COLO668 (cell line): ENCODE data around the gene PCDHA6.
"Not testable (repeated sequence)": the region's sequence is repeated elsewhere in the genome, so short reads cannot be mapped to it uniquely, and the experiment has no call there.

Experiments used
- DNase-seq: peaks from one replicate; lab custom pipeline; 2025; ENCODE audit not compliant: unreplicated experiment; lab: John Stamatoyannopoulos, UW

PCDHA6 gene

GRCh38 chr5:140808889-140809291, 18.9 kb upstream of the PCDHA6 start:
- DNase-seq, result no peak

- DNase-seq, result no peak
Observed at GRCh38 chr5:140821375-140822280, 6.1 kb upstream of the PCDHA6 start, which contains the start of gene PCDHA5. Gene PCDHA5 (plus strand): TSS chr5:140821613.

GRCh38 chr5:140822281-140822629, 5.5 kb upstream of the PCDHA6 start:
- no peak for DNase-seq

GRCh38 chr5:140822969-140823368, 4.8 kb upstream of the PCDHA6 start:
- DNase-seq, result not testable (repeated sequence)

- no peak for DNase-seq
Observed at GRCh38 chr5:140823475-140823874, 4.3 kb upstream of the PCDHA6 start.

- DNase-seq, result no peak
Observed at GRCh38 chr5:140828362-140828737, 590 bp downstream of the PCDHA6 start.

GRCh38 chr5:140829511-140830501, 2.0 kb downstream of the PCDHA6 start:
- DNase-seq, result not testable (repeated sequence)

GRCh38 chr5:140833993-140834392, 6.2 kb downstream of the PCDHA6 start, which contains the start of gene PCDHA7:
Gene PCDHA7 (plus strand): TSS chr5:140834269. CDS start chr5:140834384, 115 bp downstream.
- DNase-seq, result no peak

- not testable (repeated sequence) for DNase-seq
Observed at GRCh38 chr5:140834439-140835008, 6.8 kb downstream of the PCDHA6 start.

GRCh38 chr5:140835622-140836510, 8.1 kb downstream of the PCDHA6 start:
- no peak for DNase-seq

- DNase-seq, result no peak
Observed at GRCh38 chr5:140840978-140841962, 13.5 kb downstream of the PCDHA6 start, which contains the start of gene PCDHA8. Gene PCDHA8 (plus strand): TSS chr5:140841187. CDS start chr5:140841322, 135 bp downstream.

GRCh38 chr5:140842798-140843733, 15.3 kb downstream of the PCDHA6 start:
- DNase-seq, result no peak

GRCh38 chr5:140848139-140849102, 20.7 kb downstream of the PCDHA6 start, which contains the start of gene PCDHA9:
Gene PCDHA9 (plus strand): TSS chr5:140848382. CDS start chr5:140848496, 114 bp downstream.
- not testable (repeated sequence) for DNase-seq

- not testable (repeated sequence) for DNase-seq
Observed at GRCh38 chr5:140849831-140850634, 22.3 kb downstream of the PCDHA6 start.
